Uterus (tissue), 2 donors: ENCODE results near the gene JAK3.

Source experiments
- CTCF ChIP-seq, 4 experiments: fragments of 200-600 bp in 2 of 4; fragments of 450-650 bp in 2 of 4; sonication (generic) in 2 of 4; IDR thresholded peaks; one replicate each; pipeline ENCODE4 v1.5.1; 2016 to 2019; ENCODE audit warnings: antibody characterized with exemption in 4 of 4, mild to moderate bottlenecking in 2 of 4, moderate library complexity in 1 of 4
- POLR2A ChIP-seq, 2 donors: fragments of 450-650 bp; IDR thresholded peaks; one replicate each; pipeline ENCODE4 v1.6.1; 2016; ENCODE audit warnings: antibody characterized with exemption in 2 of 2, mild to moderate bottlenecking in 1 of 2, moderate library complexity in 1 of 2

GRCh38 chr19:17865364-17866311 is 17.9 kb upstream of the JAK3 start:
- TF ChIP-seq CTCF (IDR thresholded peaks at IDR 0.05), result no peak
- no peak for TF ChIP-seq POLR2A (IDR thresholded peaks at IDR 0.05)
